ENCODE measurements around the gene TNRC6A.

GRCh38 chr16:24769806-24770205 lies 40.4 kb downstream of the TNRC6A start:
- TF ChIP-seq POLR2A (IDR thresholded peaks at IDR 0.05): no peak
- no peak for TF ChIP-seq CTCF (IDR thresholded peaks at IDR 0.05)
- TF ChIP-seq POLR2AphosphoS5 (IDR thresholded peaks at IDR 0.05): no peak

Data from breast epithelium (tissue), 3 donors.